HCT116 (cell line): ENCODE data around the gene TMEM219. TPM values are rescaled to one million over a fixed set of nuclear protein-coding genes. Genes with fewer than 3 reads are reported as not detected.

Experiments
- ATAC-seq: fragments of 200-7000 bp; cut with Tn5 transposase; 2 replicates; pipeline ENCODE4 v1.9.1; 2020; ENCODE audit warnings: mild to moderate bottlenecking, moderate library complexity
- BruUV-seq: library from RNA; stranded (reverse); fragments of 400-500 nt; replicated peaks from 2 replicates; lab custom pipeline; 2021; lab: Mats Ljungman, UMichigan
- CTCF ChIA-PET: fragments of 300-600 bp; sonication (Branson Sonifier 250); formaldehyde crosslinking; loops from one replicate; lab custom pipeline; 2021; ENCODE audit warnings: antibody characterized with exemption; lab: Charles Lee
- POLR2A ChIA-PET: fragments of 300-600, 350-600 bp; sonication (Branson Sonifier 250); formaldehyde crosslinking; loops from one replicate; lab custom pipeline; 2021; ENCODE audit warnings: antibody characterized with exemption; lab: Charles Lee
- RAD21 ChIA-PET, 2 experiments: fragments of 300-600 bp; sonication (Branson Sonifier 250); formaldehyde crosslinking; loops; one replicate each; lab custom pipeline; 2023; ENCODE audit warnings: low total read pairs in 2 of 2; ENCODE audit not compliant: uncharacterized antibody in 2 of 2, unreplicated experiment in 2 of 2, low non-redundant PET in 1 of 2; lab: Charles Lee
- DNase-seq: peaks from one replicate; pipeline ENCODE4 v3.0.0-alpha.2; 2010; ENCODE audit warnings: low read depth, low spot score
- H2AFZ ChIP-seq: fragments of 200-600 bp; shearing (Covaris generic), sonication (generic); 2 replicates; pipeline ENCODE4 v1.6.1; 2017; ENCODE audit warnings: low read depth, mixed run types, mixed read lengths, antibody characterized with exemption, low read length; ENCODE audit not compliant: poor library complexity, severe bottlenecking
- H3K27ac ChIP-seq: 2 replicates; pipeline ENCODE4 v1.5.1; 2012; ENCODE audit warnings: low read depth, low read length
- H3K27me3 ChIP-seq: fragments of 200-600 bp; sonication (generic); 2 replicates; pipeline ENCODE4 v1.6.1; 2016; ENCODE audit warnings: mixed run types, low read length, mixed read lengths; ENCODE audit not compliant: insufficient read depth
- H3K36me3 ChIP-seq, 2 experiments: fragments of 200-500 bp in 1 of 2; fragments of 200-600 bp in 1 of 2; sonication (Bioruptor generic) in 1 of 2; sonication (generic) in 1 of 2; 2 replicates each; pipeline versions ENCODE4 v1.5.1 to v1.6.1; 2014 to 2016; ENCODE audit warnings: low read length in 2 of 2, inconsistent platforms in 1 of 2, mixed read lengths in 1 of 2, mixed run types in 1 of 2; ENCODE audit not compliant: insufficient read depth in 2 of 2, control insufficient read depth in 1 of 2
- H3K4me1 ChIP-seq, 2 experiments: fragments of 200-600 bp in 1 of 2; sonication (generic) in 1 of 2; 2 replicates each; pipeline versions ENCODE4 v1.5.1 to v1.6.1; 2012 to 2017; ENCODE audit warnings: low read length in 2 of 2, inconsistent platforms in 1 of 2, mild to moderate bottlenecking in 1 of 2, mixed read lengths in 1 of 2, mixed run types in 1 of 2, moderate library complexity in 1 of 2; ENCODE audit not compliant: insufficient read depth in 2 of 2, control insufficient read depth in 1 of 2
- H3K4me2 ChIP-seq: fragments of 200-600 bp; sonication (generic); 2 replicates; pipeline ENCODE4 v1.6.1; 2017; ENCODE audit warnings: mixed run types, low read length, mixed read lengths
- H3K4me3 ChIP-seq, 2 experiments: fragments of 200-600 bp in 1 of 2; sonication (generic) in 1 of 2; replicated peaks in 1 of 2; 2 replicates each; pipeline ENCODE4 v1.5.1; 2011 to 2016; ENCODE audit warnings: low read length in 2 of 2, control low read depth in 1 of 2, low read depth in 1 of 2, mild to moderate bottlenecking in 1 of 2, mixed read lengths in 1 of 2, mixed run types in 1 of 2
- H3K79me2 ChIP-seq: fragments of 200-600 bp; sonication (generic); 2 replicates; pipeline ENCODE4 v1.6.1; 2017; ENCODE audit warnings: mild to moderate bottlenecking, mixed run types, low read length, moderate library complexity, mixed read lengths; ENCODE audit not compliant: insufficient read depth
- H3K9ac ChIP-seq: fragments of 200-600 bp; sonication (generic); 2 replicates; pipeline ENCODE4 v1.6.1; 2016; ENCODE audit warnings: low read length, mixed read lengths
- H3K9me2 ChIP-seq: fragments of 200-600 bp; sonication (generic), shearing (Covaris generic); 2 replicates; pipeline ENCODE4 v1.6.1; 2017; ENCODE audit warnings: mixed run types, mild to moderate bottlenecking, moderate library complexity; ENCODE audit not compliant: insufficient read depth
- H3K9me3 ChIP-seq, 2 experiments: fragments of 200-500 bp in 1 of 2; fragments of 200-600 bp in 1 of 2; sonication (Bioruptor generic) in 1 of 2; sonication (generic) in 1 of 2; 2 replicates each; pipeline ENCODE4 v1.6.1; 2014 to 2017; ENCODE audit warnings: low read length in 2 of 2, mixed read lengths in 2 of 2, inconsistent platforms in 1 of 2, low read depth in 1 of 2, mild to moderate bottlenecking in 1 of 2, mixed run types in 1 of 2, moderate library complexity in 1 of 2; ENCODE audit not compliant: control insufficient read depth in 1 of 2, insufficient read depth in 1 of 2
- H4K20me1 ChIP-seq: fragments of 200-600 bp; sonication (generic), shearing (Covaris generic); 2 replicates; pipeline ENCODE4 v1.6.1; 2017; ENCODE audit warnings: mixed run types, mild to moderate bottlenecking, moderate library complexity; ENCODE audit not compliant: insufficient read depth
- CBX3 ChIP-seq: IDR thresholded peaks from 2 replicates; pipeline ENCODE4 v1.6.1; 2012; ENCODE audit warnings: low read depth
- CEBPB ChIP-seq: IDR thresholded peaks from 2 replicates; pipeline ENCODE4 v1.6.1; 2012; ENCODE audit warnings: low read depth
- EGR1 ChIP-seq: IDR thresholded peaks from 2 replicates; pipeline ENCODE4 v1.6.1; 2012; ENCODE audit warnings: low read depth
- FOSL1 ChIP-seq: IDR thresholded peaks from 2 replicates; pipeline ENCODE4 v1.6.1; 2012; ENCODE audit warnings: low read depth
- JUND ChIP-seq: IDR thresholded peaks from 2 replicates; pipeline ENCODE4 v1.6.1; 2012
- POLR2A ChIP-seq: IDR thresholded peaks from 2 replicates; pipeline ENCODE4 v1.7.0; 2011; ENCODE audit warnings: borderline replicate concordance; ENCODE audit not compliant: insufficient read depth, insufficient read length; ENCODE audit errors: extremely low read depth
- SIN3A ChIP-seq: IDR thresholded peaks from 2 replicates; pipeline ENCODE4 v1.6.1; 2012; ENCODE audit warnings: low read depth
- SP1 ChIP-seq: IDR thresholded peaks from 2 replicates; pipeline ENCODE4 v1.6.1; 2012; ENCODE audit warnings: low read depth
- SRF ChIP-seq: IDR thresholded peaks from 2 replicates; pipeline ENCODE4 v1.6.1; 2012; ENCODE audit warnings: low read depth
- TCF7L2 ChIP-seq: IDR thresholded peaks from 2 replicates; pipeline ENCODE4 v1.7.0; 2011; ENCODE audit warnings: borderline replicate concordance, inconsistent platforms; ENCODE audit not compliant: insufficient read depth, insufficient read length; ENCODE audit errors: extremely low read depth
- YY1 ChIP-seq: IDR thresholded peaks from 2 replicates; pipeline ENCODE4 v1.6.1; 2011; ENCODE audit warnings: low read length, low read depth, moderate library complexity, mild to moderate bottlenecking; ENCODE audit not compliant: insufficient replicate concordance; ENCODE audit errors: extremely low read depth
- ZFX ChIP-seq: fragments of 450-650 bp; IDR thresholded peaks from 2 replicates; pipeline ENCODE4 v1.6.1; 2017
- intact Hi-C: fragments of 100-400 bp; cut with micrococcal nuclease; formaldehyde crosslinking; loops from 2 replicates; pipeline ENCODE4 v1.10.0; 2022
- total RNA-seq: library from RNA; stranded (reverse); gene quantifications from one replicate; pipeline ENCODE4 v1.2.1, GENCODE V29; 2021; ENCODE audit not compliant: unreplicated experiment
- TF ChIP-seq, protein P1 (sequence below): IDR thresholded peaks from 2 replicates; pipeline ENCODE4 v1.6.1; 2012
- TF ChIP-seq, protein P2 (sequence below), 3 experiments: fragments of 200-600 bp in 1 of 3; sonication (generic) in 1 of 3; IDR thresholded peaks in 2 of 3; conservative IDR thresholded peaks in 1 of 3; 2 replicates each; pipeline ENCODE4 v1.5.1; 2012 to 2017; ENCODE audit warnings: low read depth in 2 of 3, low read length in 2 of 3, antibody characterized with exemption in 1 of 3, borderline replicate concordance in 1 of 3, control low read depth in 1 of 3, mild to moderate bottlenecking in 1 of 3, mixed read lengths in 1 of 3, mixed run types in 1 of 3, moderate library complexity in 1 of 3; ENCODE audit not compliant: insufficient read depth in 1 of 3
- TF ChIP-seq, protein P3 (sequence below): IDR thresholded peaks from 2 replicates; pipeline ENCODE4 v1.6.1; 2011; ENCODE audit warnings: mild to moderate bottlenecking, low read length, moderate library complexity; ENCODE audit not compliant: insufficient replicate concordance; ENCODE audit errors: extremely low read depth
- TF ChIP-seq, protein P4 (sequence below): IDR thresholded peaks from 2 replicates; pipeline ENCODE4 v1.6.1; 2012

The TMEM219 gene
- total RNA-seq, 1 experiment from 2014 or later = 75.5 TPM

DNA sequence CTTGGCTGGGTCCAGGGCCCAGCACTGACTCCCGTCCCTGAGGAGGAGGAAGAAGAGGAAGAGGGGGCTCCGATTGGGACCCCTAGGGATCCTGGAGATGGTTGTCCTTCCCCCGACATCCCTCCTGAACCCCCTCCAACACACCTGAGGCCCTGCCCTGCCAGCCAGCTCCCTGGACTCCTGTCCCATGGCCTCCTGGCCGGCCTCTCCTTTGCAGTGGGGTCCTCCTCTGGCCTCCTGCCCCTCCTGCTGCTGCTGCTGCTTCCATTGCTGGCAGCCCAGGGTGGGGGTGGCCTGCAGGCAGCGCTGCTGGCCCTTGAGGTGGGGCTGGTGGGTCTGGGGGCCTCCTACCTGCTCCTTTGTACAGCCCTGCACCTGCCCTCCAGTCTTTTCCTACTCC lies 25.1 kb downstream of the TMEM219 start:
- no peak for DNase-seq
- no peaks in the 10 kb centered on the region for H4K20me1 ChIP-seq
- H3K36me3 ChIP-seq = peaks cover 49 to 58% of the 10 kb centered on the region in 2 experiments
- no peaks in the 10 kb centered on the region for H3K9me2 ChIP-seq
- no peaks in the 10 kb centered on the region for H3K79me2 ChIP-seq
- no TSS peak for BruUV-seq
- no peaks in the 10 kb centered on the region for H3K27me3 ChIP-seq
- H3K4me1 ChIP-seq = no peaks in the 10 kb centered on the region
- POLR2A ChIA-PET = interaction anchor here (2.0 kb wide), 1 partner anchor 14 kb away, joined by 9 read pairs; the partner anchor contains the start of gene TAOK2
- ATAC-seq = no peak
- no peak overlapping the region for H3K9ac ChIP-seq
- H2AFZ ChIP-seq = no peak overlapping the region
- no peak overlapping the region for H3K4me3 ChIP-seq
- no peak overlapping the region for H3K27ac ChIP-seq
- CTCF ChIA-PET = no interaction called here
- RAD21 ChIA-PET = no interaction called here
- intact Hi-C loops = no loop called here
- no peaks in the 10 kb centered on the region for H3K9me3 ChIP-seq
- no peak overlapping the region for H3K4me2 ChIP-seq
- no peak for TF ChIP-seq TCF7L2
- no peak for TF ChIP-seq SP1
- TF ChIP-seq FOSL1 = no peak
- TF ChIP-seq, protein P1, sequence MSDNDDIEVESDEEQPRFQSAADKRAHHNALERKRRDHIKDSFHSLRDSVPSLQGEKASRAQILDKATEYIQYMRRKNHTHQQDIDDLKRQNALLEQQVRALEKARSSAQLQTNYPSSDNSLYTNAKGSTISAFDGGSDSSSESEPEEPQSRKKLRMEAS = no peak
- TF ChIP-seq JUND = no peak
- TF ChIP-seq YY1 = no peak
- no peak for TF ChIP-seq ZFX

DNA sequence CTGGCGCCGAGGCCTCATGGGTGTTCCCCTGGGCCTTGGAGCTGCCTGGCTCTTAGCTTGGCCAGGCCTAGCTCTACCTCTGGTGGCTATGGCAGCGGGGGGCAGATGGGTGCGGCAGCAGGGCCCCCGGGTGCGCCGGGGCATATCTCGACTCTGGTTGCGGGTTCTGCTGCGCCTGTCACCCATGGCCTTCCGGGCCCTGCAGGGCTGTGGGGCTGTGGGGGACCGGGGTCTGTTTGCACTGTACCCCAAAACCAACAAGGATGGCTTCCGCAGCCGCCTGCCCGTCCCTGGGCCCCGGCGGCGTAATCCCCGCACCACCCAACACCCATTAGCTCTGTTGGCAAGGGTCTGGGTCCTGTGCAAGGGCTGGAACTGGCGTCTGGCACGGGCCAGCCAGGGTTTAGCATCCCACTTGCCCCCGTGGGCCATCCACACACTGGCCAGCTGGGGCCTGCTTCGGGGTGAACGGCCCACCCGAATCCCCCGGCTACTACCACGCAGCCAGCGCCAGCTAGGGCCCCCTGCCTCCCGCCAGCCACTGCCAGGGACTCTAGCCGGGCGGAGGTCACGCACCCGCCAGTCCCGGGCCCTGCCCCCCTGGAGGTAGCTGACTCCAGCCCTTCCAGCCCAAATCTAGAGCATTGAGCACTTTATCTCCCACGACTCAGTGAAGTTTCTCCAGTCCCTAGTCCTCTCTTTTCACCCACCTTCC lies 25.6 kb downstream of the TMEM219 start:
- TF ChIP-seq CEBPB (no peak), ZFX (no peak), EGR1 (no peak), SIN3A (no peak), JUND (no peak), POLR2A (no peak), SRF (no peak), FOSL1 (no peak), CBX3 (no peak)
- TF ChIP-seq, protein P2, sequence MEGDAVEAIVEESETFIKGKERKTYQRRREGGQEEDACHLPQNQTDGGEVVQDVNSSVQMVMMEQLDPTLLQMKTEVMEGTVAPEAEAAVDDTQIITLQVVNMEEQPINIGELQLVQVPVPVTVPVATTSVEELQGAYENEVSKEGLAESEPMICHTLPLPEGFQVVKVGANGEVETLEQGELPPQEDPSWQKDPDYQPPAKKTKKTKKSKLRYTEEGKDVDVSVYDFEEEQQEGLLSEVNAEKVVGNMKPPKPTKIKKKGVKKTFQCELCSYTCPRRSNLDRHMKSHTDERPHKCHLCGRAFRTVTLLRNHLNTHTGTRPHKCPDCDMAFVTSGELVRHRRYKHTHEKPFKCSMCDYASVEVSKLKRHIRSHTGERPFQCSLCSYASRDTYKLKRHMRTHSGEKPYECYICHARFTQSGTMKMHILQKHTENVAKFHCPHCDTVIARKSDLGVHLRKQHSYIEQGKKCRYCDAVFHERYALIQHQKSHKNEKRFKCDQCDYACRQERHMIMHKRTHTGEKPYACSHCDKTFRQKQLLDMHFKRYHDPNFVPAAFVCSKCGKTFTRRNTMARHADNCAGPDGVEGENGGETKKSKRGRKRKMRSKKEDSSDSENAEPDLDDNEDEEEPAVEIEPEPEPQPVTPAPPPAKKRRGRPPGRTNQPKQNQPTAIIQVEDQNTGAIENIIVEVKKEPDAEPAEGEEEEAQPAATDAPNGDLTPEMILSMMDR (IDR thresholded peaks at IDR 0.05 in 2 of 3, conservative IDR thresholded peaks at IDR 0.05 in 1 of 3; ENCODE audit: borderline replicate concordance in 1 of 3, insufficient read depth in 1 of 3, low read depth in 2 of 3, low read length in 2 of 3) = no peak
- TF ChIP-seq, protein P3, sequence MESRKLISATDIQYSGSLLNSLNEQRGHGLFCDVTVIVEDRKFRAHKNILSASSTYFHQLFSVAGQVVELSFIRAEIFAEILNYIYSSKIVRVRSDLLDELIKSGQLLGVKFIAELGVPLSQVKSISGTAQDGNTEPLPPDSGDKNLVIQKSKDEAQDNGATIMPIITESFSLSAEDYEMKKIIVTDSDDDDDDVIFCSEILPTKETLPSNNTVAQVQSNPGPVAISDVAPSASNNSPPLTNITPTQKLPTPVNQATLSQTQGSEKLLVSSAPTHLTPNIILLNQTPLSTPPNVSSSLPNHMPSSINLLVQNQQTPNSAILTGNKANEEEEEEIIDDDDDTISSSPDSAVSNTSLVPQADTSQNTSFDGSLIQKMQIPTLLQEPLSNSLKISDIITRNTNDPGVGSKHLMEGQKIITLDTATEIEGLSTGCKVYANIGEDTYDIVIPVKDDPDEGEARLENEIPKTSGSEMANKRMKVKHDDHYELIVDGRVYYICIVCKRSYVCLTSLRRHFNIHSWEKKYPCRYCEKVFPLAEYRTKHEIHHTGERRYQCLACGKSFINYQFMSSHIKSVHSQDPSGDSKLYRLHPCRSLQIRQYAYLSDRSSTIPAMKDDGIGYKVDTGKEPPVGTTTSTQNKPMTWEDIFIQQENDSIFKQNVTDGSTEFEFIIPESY = no peak
- TF ChIP-seq, protein P4, sequence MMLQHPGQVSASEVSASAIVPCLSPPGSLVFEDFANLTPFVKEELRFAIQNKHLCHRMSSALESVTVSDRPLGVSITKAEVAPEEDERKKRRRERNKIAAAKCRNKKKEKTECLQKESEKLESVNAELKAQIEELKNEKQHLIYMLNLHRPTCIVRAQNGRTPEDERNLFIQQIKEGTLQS = no peak
- no TSS peak for BruUV-seq
- intact Hi-C loops = no loop called here
- Histone ChIP-seq H3K9ac (no peak overlapping the region), H3K4me3 (no peak overlapping the region), H4K20me1 (no peaks in the 10 kb centered on the region), H3K9me2 (no peaks in the 10 kb centered on the region), H3K4me2 (no peak overlapping the region), H3K79me2 (no peaks in the 10 kb centered on the region), H3K27ac (no peak overlapping the region), H3K27me3 (no peaks in the 10 kb centered on the region), H3K9me3 (no peaks in the 10 kb centered on the region), H2AFZ (no peak overlapping the region), H3K36me3 (peaks cover 47 to 55% of the 10 kb centered on the region in 2 experiments), H3K4me1 (no peaks in the 10 kb centered on the region)
- no peak; the same call in 1 of the 2 replicates for ATAC-seq
- ChIA-PET CTCF (no interaction called here), POLR2A (interaction anchor here (2.0 kb wide), 1 partner anchor 14 kb away, joined by 9 read pairs; the partner anchor contains the start of gene TAOK2), RAD21 (interaction anchor here in 1 of 2 experiments (0.7 kb wide), 1 partner anchor 136 kb away, joined by 4 read pairs; no protein-coding TSS in a partner anchor)
- no peak for DNase-seq
